Central memory CD8-positive, alpha-beta T cell (primary cell): ENCODE results near the gene FXYD3.
"Not testable (repeated sequence)": the region's sequence is repeated elsewhere in the genome, so short reads cannot be mapped to it uniquely, and the experiment has no call there.

Source experiments
- ATAC-seq: fragments of 150-1000 bp; cut with Tn5 transposase; replicated peaks from 2 replicates; pipeline ENCODE4 v1.10.0; 2022; ENCODE audit warnings: mild to moderate bottlenecking, moderate FRiP score, moderate number of reproducible peaks; ENCODE audit not compliant: poor library complexity, severe bottlenecking; ENCODE audit errors: extremely low read depth
- DNase-seq, 2 donors: peaks; one replicate each; pipeline ENCODE4 v3.0.0; 2021; ENCODE audit warnings: low spot score in 2 of 2
- H3K27ac Mint-ChIP-seq: one replicate; pipeline ENCODE4 v1.8.0; 2022; ENCODE audit warnings: low read depth, mild to moderate bottlenecking, moderate library complexity, mixed read lengths
- H3K27me3 Mint-ChIP-seq: one replicate; pipeline ENCODE4 v1.8.0; 2022; ENCODE audit warnings: mixed read lengths
- H3K36me3 Mint-ChIP-seq: one replicate; pipeline ENCODE4 v1.8.0; 2022; ENCODE audit warnings: mild to moderate bottlenecking, moderate library complexity, mixed read lengths; ENCODE audit not compliant: insufficient read depth
- H3K4me1 Mint-ChIP-seq: one replicate; pipeline ENCODE4 v1.8.0; 2022; ENCODE audit warnings: mixed read lengths
- H3K4me3 Mint-ChIP-seq: one replicate; pipeline ENCODE4 v1.8.0; 2022; ENCODE audit warnings: mild to moderate bottlenecking, moderate library complexity, mixed read lengths
- H3K9me3 Mint-ChIP-seq: one replicate; pipeline ENCODE4 v1.8.0; 2022; ENCODE audit warnings: mixed read lengths

The FXYD3 gene

GRCh38 chr19:35125270-35125717, 9.7 kb downstream of the FXYD3 start:
- Mint-ChIP-seq H3K4me1 (peaks cover 13% of the 10 kb centered on the region), H3K27ac (no peak overlapping the region), H3K27me3 (no peaks in the 10 kb centered on the region), H3K4me3 (no peak overlapping the region), H3K36me3 (peaks cover 4% of the 10 kb centered on the region), H3K9me3 (no peaks in the 10 kb centered on the region)
- no peak for ATAC-seq
- no peak for DNase-seq

GRCh38 chr19:35125749-35126623, 10.4 kb downstream of the FXYD3 start:
- DNase-seq (no peak), ATAC-seq (no peak)
- Mint-ChIP-seq H3K9me3 (no peaks in the 10 kb centered on the region), H3K4me3 (no peak overlapping the region), H3K4me1 (peaks cover 13% of the 10 kb centered on the region), H3K36me3 (peaks cover 4% of the 10 kb centered on the region), H3K27me3 (no peaks in the 10 kb centered on the region), H3K27ac (no peak overlapping the region)

- Mint-ChIP-seq H3K4me3 (no peak overlapping the region), H3K27me3 (no peaks in the 10 kb centered on the region), H3K4me1 (peaks cover 13% of the 10 kb centered on the region), H3K9me3 (no peaks in the 10 kb centered on the region), H3K36me3 (peaks cover 4% of the 10 kb centered on the region), H3K27ac (no peak overlapping the region)
- ATAC-seq, result no peak
- DNase-seq, result no peak
These were observed 11.0 kb downstream of the FXYD3 start for GRCh38 chr19:35126624-35126959.

GRCh38 chr19:35127871-35128270, 12.2 kb downstream of the FXYD3 start:
- Mint-ChIP-seq H3K4me1 (peaks cover 13% of the 10 kb centered on the region), H3K4me3 (no peak overlapping the region), H3K36me3 (peaks cover 4% of the 10 kb centered on the region), H3K9me3 (peaks cover 6% of the 10 kb centered on the region), H3K27ac (no peak overlapping the region), H3K27me3 (no peaks in the 10 kb centered on the region)
- DNase-seq, result no peak
- no peak for ATAC-seq

- Mint-ChIP-seq H3K27ac (no peak overlapping the region), H3K27me3 (no peaks in the 10 kb centered on the region), H3K4me3 (no peak overlapping the region), H3K4me1 (peaks cover 13% of the 10 kb centered on the region), H3K9me3 (peaks cover 11% of the 10 kb centered on the region), H3K36me3 (peaks cover 4% of the 10 kb centered on the region)
- ATAC-seq, result no peak
- DNase-seq, result no peak
These were observed 12.9 kb downstream of the FXYD3 start for GRCh38 chr19:35128398-35129057.

GRCh38 chr19:35129724-35130274, 14.2 kb downstream of the FXYD3 start:
- not testable (repeated sequence) for H3K27me3 Mint-ChIP-seq, H3K27ac Mint-ChIP-seq, DNase-seq, H3K36me3 Mint-ChIP-seq, ATAC-seq, H3K4me1 Mint-ChIP-seq, H3K4me3 Mint-ChIP-seq
- peaks cover 11% of the 10 kb centered on the region for H3K9me3 Mint-ChIP-seq

- peaks cover 6% of the 10 kb centered on the region for H3K4me1 Mint-ChIP-seq
- no peaks in the 10 kb centered on the region for H3K27me3 Mint-ChIP-seq
- peaks cover 3% of the 10 kb centered on the region for H3K36me3 Mint-ChIP-seq
- no peak for DNase-seq
- H3K27ac Mint-ChIP-seq, result no peak overlapping the region
- ATAC-seq, result no peak
- H3K4me3 Mint-ChIP-seq, result no peak overlapping the region
- peaks cover 11% of the 10 kb centered on the region for H3K9me3 Mint-ChIP-seq
These were observed 15.4 kb downstream of the FXYD3 start for GRCh38 chr19:35130761-35131720.

- no peak overlapping the region for H3K27ac Mint-ChIP-seq
- no peak overlapping the region for H3K4me3 Mint-ChIP-seq
- peaks cover 3% of the 10 kb centered on the region for H3K36me3 Mint-ChIP-seq
- DNase-seq (no peak), ATAC-seq (no peak)
- H3K4me1 Mint-ChIP-seq, result peaks cover 8% of the 10 kb centered on the region
- H3K27me3 Mint-ChIP-seq, result no peaks in the 10 kb centered on the region
- H3K9me3 Mint-ChIP-seq, result peaks cover 11% of the 10 kb centered on the region
These were observed 16.6 kb downstream of the FXYD3 start for GRCh38 chr19:35132254-35132653.

- H3K36me3 Mint-ChIP-seq, result peaks cover 3% of the 10 kb centered on the region
- ATAC-seq, result no peak
These were observed 18.2 kb downstream of the FXYD3 start for GRCh38 chr19:35133826-35134225.

GRCh38 chr19:35134601-35135242, 19.1 kb downstream of the FXYD3 start, which contains the start of gene LGI4:
Gene LGI4 (minus strand): TSS chr19:35135059. CDS start chr19:35134680, 379 bp downstream.
- ATAC-seq (no peak), DNase-seq (no peak)
- H3K4me3 Mint-ChIP-seq, result no peak within 1 kb of the TSS
- H3K27ac Mint-ChIP-seq, result no peak within 1 kb of the TSS
- H3K36me3 Mint-ChIP-seq, result peaks cover 3% of the 10 kb centered on the region
- H3K9me3 Mint-ChIP-seq, result peaks cover 11% of the 10 kb centered on the region
- H3K4me1 Mint-ChIP-seq, result peaks cover 12% of the 10 kb centered on the region
- H3K27me3 Mint-ChIP-seq, result no peaks in the 10 kb centered on the region

More at GRCh38 chr19:35133826-35134225, 18.2 kb downstream of the FXYD3 start:
- Mint-ChIP-seq H3K4me1 (peaks cover 12% of the 10 kb centered on the region), H3K4me3 (no peak overlapping the region), H3K9me3 (peaks cover 11% of the 10 kb centered on the region), H3K27me3 (no peaks in the 10 kb centered on the region), H3K27ac (no peak overlapping the region)
- DNase-seq, result no peak

- Mint-ChIP-seq H3K27ac (no peak overlapping the region), H3K4me1 (peaks cover 13% of the 10 kb centered on the region), H3K27me3 (no peaks in the 10 kb centered on the region), H3K4me3 (no peak overlapping the region), H3K9me3 (peaks cover 11% of the 10 kb centered on the region), H3K36me3 (peaks cover 3% of the 10 kb centered on the region)
- DNase-seq (peak; percentile 38 to 51), ATAC-seq (peak; percentile 65)
These were observed 19.8 kb downstream of the FXYD3 start for GRCh38 chr19:35135389-35135909.
